ENCODE data around the gene SH2D6. TPM values are rescaled to one million over a fixed set of nuclear protein-coding genes. Genes with fewer than 3 reads are reported as not detected.

The SH2D6 gene
- total RNA-seq, 5 donors from 2014 or later (not counting 1 experiment from before 2014, with no cell fraction given): 0.49 to 1.1 (median 0.60) TPM; not detected in 1

- Histone ChIP-seq H3K4me1 (ENCODE audit: control insufficient read depth in 1 of 2, extremely low read depth in 1 of 2, insufficient read depth in 2 of 2, low read length in 2 of 2) (peaks cover 2 to 10% of the 10 kb centered on the region in 2 experiments), H3K36me3 (ENCODE audit: control insufficient read depth in 2 of 2, extremely low read depth in 1 of 2, insufficient read depth in 1 of 2, low read length in 1 of 2) (peaks cover 8 to 9% of the 10 kb centered on the region in 2 donors), H3K27me3 (replicated peaks in 1 of 2; ENCODE audit: control insufficient read depth in 2 of 2, extremely low read depth in 1 of 2, insufficient read depth in 2 of 2, low read length in 1 of 2) (no peaks in the 10 kb centered on the region), H3K27ac (ENCODE audit: low read length) (no peak overlapping the region), H3K4me3 (ENCODE audit: control insufficient read depth in 1 of 2, extremely low read depth in 1 of 2, low read length in 1 of 2) (no peak overlapping the region), H3K9me3 (no peaks in the 10 kb centered on the region)
- ChIA-PET CTCF (no interaction called here), POLR2A (interaction anchor here in 1 of 2 donors (0.6 kb wide), 1 partner anchor 46 kb away, joined by 3 read pairs; no protein-coding TSS in a partner anchor)
- WGBS (ENCODE audit: insufficient coverage): 100% methylated on average over 1 of the region's 5 CpGs
- DNase-seq: no peak
- ATAC-seq (replicated peaks in 1 of 4): no peak
- no peaks in the 10 kb centered on the region for H3K9me3 Mint-ChIP-seq
- peak overlapping the region; percentile 28 to 59 for H3K27ac Mint-ChIP-seq
- no peak overlapping the region for H3K4me3 Mint-ChIP-seq
- H3K36me3 Mint-ChIP-seq: peaks cover 26% of the 10 kb centered on the region
- H3K27me3 Mint-ChIP-seq: no peaks in the 10 kb centered on the region
- peaks cover 2 to 13% (median 9%) of the 10 kb centered on the region in 3 donors for H3K4me1 Mint-ChIP-seq
Observed at GRCh38 chr2:85396531-85397470, 21.7 kb upstream of the SH2D6 start.

GRCh38 chr2:85397925-85398331 is 20.6 kb upstream of the SH2D6 start:
- Histone ChIP-seq H3K9me3 (no peaks in the 10 kb centered on the region), H3K4me3 (ENCODE audit: control insufficient read depth in 1 of 2, extremely low read depth in 1 of 2, low read length in 1 of 2) (no peak overlapping the region), H3K36me3 (ENCODE audit: control insufficient read depth in 2 of 2, extremely low read depth in 1 of 2, insufficient read depth in 1 of 2, low read length in 1 of 2) (peaks cover 6 to 9% of the 10 kb centered on the region in 2 donors), H3K4me1 (ENCODE audit: control insufficient read depth in 1 of 2, extremely low read depth in 1 of 2, insufficient read depth in 2 of 2, low read length in 2 of 2) (no peaks in the 10 kb centered on the region), H3K27me3 (replicated peaks in 1 of 2; ENCODE audit: control insufficient read depth in 2 of 2, extremely low read depth in 1 of 2, insufficient read depth in 2 of 2, low read length in 1 of 2) (no peaks in the 10 kb centered on the region), H3K27ac (ENCODE audit: low read length) (no peak overlapping the region)
- WGBS (ENCODE audit: insufficient coverage): 83% methylated on average over 1 of the region's 4 CpGs
- no peaks in the 10 kb centered on the region for H3K27me3 Mint-ChIP-seq
- H3K36me3 Mint-ChIP-seq: peaks cover 31% of the 10 kb centered on the region
- peaks cover 0 to 9% (median 6%) of the 10 kb centered on the region in 3 donors for H3K4me1 Mint-ChIP-seq
- CTCF ChIA-PET: no interaction called here
- H3K27ac Mint-ChIP-seq: no peak overlapping the region
- H3K4me3 Mint-ChIP-seq: no peak overlapping the region
- H3K9me3 Mint-ChIP-seq: peaks cover 0 to under 1% (median 0%) of the 10 kb centered on the region in 3 donors
- DNase-seq (no peak), ATAC-seq (replicated peaks in 1 of 4) (no peak)
- POLR2A ChIA-PET: no interaction called here

GRCh38 chr2:85398426-85399182 is 19.9 kb upstream of the SH2D6 start:
- H3K36me3 ChIP-seq (ENCODE audit: control insufficient read depth in 2 of 2, extremely low read depth in 1 of 2, insufficient read depth in 1 of 2, low read length in 1 of 2): peaks cover 6 to 9% of the 10 kb centered on the region in 2 donors
- 94% methylated on average over 8 of the region's 8 CpGs for WGBS (ENCODE audit: insufficient coverage)
- POLR2A ChIA-PET: no interaction called here

GRCh38 chr2:85399183-85399455 is 19.4 kb upstream of the SH2D6 start:
- Mint-ChIP-seq H3K4me1 (peaks cover 0 to 6% (median 3%) of the 10 kb centered on the region in 3 donors), H3K27ac (peak overlapping the region in 1 of 2 donors; percentile 31)

More at GRCh38 chr2:85398426-85399182, 19.9 kb upstream of the SH2D6 start:
- Mint-ChIP-seq H3K36me3 (peaks cover 34% of the 10 kb centered on the region), H3K27me3 (no peaks in the 10 kb centered on the region), H3K4me1 (peaks cover 0 to 6% (median 5%) of the 10 kb centered on the region in 3 donors), H3K27ac (peak overlapping the region in 1 of 2 donors; percentile 31), H3K4me3 (no peak overlapping the region), H3K9me3 (peaks cover 0 to 5% (median 2%) of the 10 kb centered on the region in 3 donors)
- H3K4me1 ChIP-seq (ENCODE audit: control insufficient read depth in 1 of 2, extremely low read depth in 1 of 2, insufficient read depth in 2 of 2, low read length in 2 of 2): no peaks in the 10 kb centered on the region
- no peak overlapping the region for H3K4me3 ChIP-seq (ENCODE audit: control insufficient read depth in 1 of 2, extremely low read depth in 1 of 2, low read length in 1 of 2)
- peak in 1 of 4 experiments; percentile 19 for ATAC-seq (replicated peaks in 1 of 4)
- CTCF ChIA-PET: no interaction called here
- no peak overlapping the region for H3K27ac ChIP-seq (ENCODE audit: low read length)
- no peak for DNase-seq
- no peaks in the 10 kb centered on the region for H3K27me3 ChIP-seq (replicated peaks in 1 of 2; ENCODE audit: control insufficient read depth in 2 of 2, extremely low read depth in 1 of 2, insufficient read depth in 2 of 2, low read length in 1 of 2)
- H3K9me3 ChIP-seq: no peaks in the 10 kb centered on the region

DNA sequence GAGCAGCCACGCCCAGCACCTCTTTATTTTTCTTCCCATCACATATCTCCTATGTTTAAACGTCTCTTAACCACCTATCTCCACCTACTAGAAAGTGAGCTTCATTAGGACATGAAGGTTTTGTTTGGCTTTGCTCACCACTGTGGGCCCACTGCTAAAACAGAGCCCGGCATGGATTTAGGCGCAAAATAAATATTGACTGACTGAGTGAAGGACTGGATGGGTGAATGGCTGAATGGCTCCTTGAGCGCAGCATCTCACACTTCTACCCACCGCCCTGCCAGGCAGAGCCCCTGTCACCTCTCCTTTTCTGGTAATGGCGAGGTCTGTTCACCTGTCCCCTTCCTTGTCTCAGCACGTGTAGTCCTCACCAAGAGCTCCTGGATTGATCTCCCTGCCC is 18.5 kb upstream of the SH2D6 start:
- peak overlapping the region in 1 of 2 donors; percentile 34 for H3K27ac Mint-ChIP-seq
- H3K27me3 Mint-ChIP-seq: no peaks in the 10 kb centered on the region
- WGBS (ENCODE audit: insufficient coverage): 90% methylated on average over 3 of the region's 8 CpGs
- peaks cover 0 to 2% of the 10 kb centered on the region in 2 experiments for H3K4me1 ChIP-seq (ENCODE audit: control insufficient read depth in 1 of 2, extremely low read depth in 1 of 2, insufficient read depth in 2 of 2, low read length in 2 of 2)
- H3K4me3 ChIP-seq (ENCODE audit: control insufficient read depth in 1 of 2, extremely low read depth in 1 of 2, low read length in 1 of 2): no peak overlapping the region
- ChIA-PET POLR2A (interaction anchor here in 1 of 2 donors (0.5 kb wide), 1 partner anchor 211 kb away, joined by 4 read pairs; no protein-coding TSS in a partner anchor), CTCF (interaction anchor here in 1 of 2 donors (0.5 kb wide), 1 partner anchor 160 kb away, joined by 3 read pairs; no protein-coding TSS in a partner anchor)
- peaks cover 0 to 12% (median 4%) of the 10 kb centered on the region in 3 donors for H3K9me3 Mint-ChIP-seq
- H3K36me3 Mint-ChIP-seq: peaks cover 34% of the 10 kb centered on the region
- H3K4me3 Mint-ChIP-seq: no peak overlapping the region
- no peak for DNase-seq
- H3K27ac ChIP-seq (ENCODE audit: low read length): no peak overlapping the region
- H3K27me3 ChIP-seq (replicated peaks in 1 of 2; ENCODE audit: control insufficient read depth in 2 of 2, extremely low read depth in 1 of 2, insufficient read depth in 2 of 2, low read length in 1 of 2): no peaks in the 10 kb centered on the region
- H3K9me3 ChIP-seq: no peaks in the 10 kb centered on the region
- no peak for ATAC-seq (replicated peaks in 1 of 4)
- H3K36me3 ChIP-seq (ENCODE audit: control insufficient read depth in 2 of 2, extremely low read depth in 1 of 2, insufficient read depth in 1 of 2, low read length in 1 of 2): peaks cover 6 to 9% of the 10 kb centered on the region in 2 donors
- H3K4me1 Mint-ChIP-seq: peaks cover 2 to 9% (median 5%) of the 10 kb centered on the region in 3 donors

More at GRCh38 chr2:85399183-85399455, 19.4 kb upstream of the SH2D6 start:
- WGBS (ENCODE audit: insufficient coverage): 95% methylated on average over 7 of the region's 8 CpGs
- peaks cover 6 to 9% of the 10 kb centered on the region in 2 donors for H3K36me3 ChIP-seq (ENCODE audit: control insufficient read depth in 2 of 2, extremely low read depth in 1 of 2, insufficient read depth in 1 of 2, low read length in 1 of 2)
- no peak overlapping the region for H3K4me3 ChIP-seq (ENCODE audit: control insufficient read depth in 1 of 2, extremely low read depth in 1 of 2, low read length in 1 of 2)
- Mint-ChIP-seq H3K4me3 (no peak overlapping the region), H3K9me3 (peaks cover 0 to 10% (median 4%) of the 10 kb centered on the region in 3 donors), H3K36me3 (peaks cover 34% of the 10 kb centered on the region), H3K27me3 (no peaks in the 10 kb centered on the region)
- CTCF ChIA-PET: no interaction called here
- POLR2A ChIA-PET: no interaction called here
- ATAC-seq (replicated peaks in 1 of 4) (no peak), DNase-seq (no peak)
- H3K27me3 ChIP-seq (replicated peaks in 1 of 2; ENCODE audit: control insufficient read depth in 2 of 2, extremely low read depth in 1 of 2, insufficient read depth in 2 of 2, low read length in 1 of 2): no peaks in the 10 kb centered on the region
- H3K9me3 ChIP-seq: no peaks in the 10 kb centered on the region
- H3K4me1 ChIP-seq (ENCODE audit: control insufficient read depth in 1 of 2, extremely low read depth in 1 of 2, insufficient read depth in 2 of 2, low read length in 2 of 2): no peaks in the 10 kb centered on the region
- H3K27ac ChIP-seq (ENCODE audit: low read length): no peak overlapping the region

Measured in T-cell (primary cell).